HG03354 (cell line): Measurements from ENCODE around the gene CXCL11.
"Not testable (repeated sequence)": the region's sequence is repeated elsewhere in the genome, so short reads cannot be mapped to it uniquely, and the experiment has no call there.

Source experiments
- ATAC-seq: cut with Tn5 transposase; IDR thresholded peaks from one replicate; pipeline ENCODE4 v1.9.1; 2021; ENCODE audit warnings: mild to moderate bottlenecking; ENCODE audit not compliant: unreplicated experiment, poor library complexity, severe bottlenecking

Gene CXCL11

DNA sequence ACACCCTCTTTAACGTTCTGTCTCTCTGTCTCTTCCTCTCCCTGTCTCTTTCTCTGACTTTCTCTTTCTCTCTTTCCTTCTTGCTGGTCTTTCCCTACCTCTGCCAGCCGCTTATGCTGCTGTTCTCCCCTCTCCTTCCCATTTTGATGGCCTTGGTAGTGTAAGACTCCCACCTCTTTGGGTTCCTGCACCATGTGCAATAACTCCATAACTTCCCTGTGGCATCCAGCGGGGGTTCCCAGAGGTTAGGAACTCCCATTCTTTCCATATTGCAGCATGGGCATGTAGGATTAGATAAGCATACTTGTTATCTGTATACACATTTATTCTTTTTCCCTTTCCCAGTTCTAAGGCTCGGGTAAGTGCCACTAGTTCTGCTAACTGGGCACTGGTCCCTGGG is 8.8 kb upstream of the CXCL11 start:
- ATAC-seq = not testable (repeated sequence)

DNA sequence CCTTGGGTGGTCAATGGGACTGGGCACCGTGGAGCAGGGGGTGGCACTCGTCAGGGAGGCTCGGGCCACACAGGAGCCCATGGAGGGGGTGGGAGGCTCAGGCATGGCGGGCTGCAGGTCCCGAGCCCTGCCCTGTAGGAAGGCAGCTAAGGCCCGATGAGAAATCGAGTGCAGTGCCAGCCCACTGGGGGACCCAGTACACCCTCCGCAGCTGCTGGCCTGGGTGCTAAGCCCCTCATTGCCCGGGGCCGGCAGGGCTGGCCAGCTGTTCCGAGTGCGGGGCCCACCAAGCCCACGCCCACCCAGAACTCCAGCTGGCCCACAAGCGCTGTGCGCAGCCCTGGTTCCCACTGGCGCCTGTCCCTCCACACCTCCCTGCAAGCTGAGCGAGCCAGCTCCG is 7.4 kb upstream of the CXCL11 start:
- ATAC-seq = not testable (repeated sequence)

DNA sequence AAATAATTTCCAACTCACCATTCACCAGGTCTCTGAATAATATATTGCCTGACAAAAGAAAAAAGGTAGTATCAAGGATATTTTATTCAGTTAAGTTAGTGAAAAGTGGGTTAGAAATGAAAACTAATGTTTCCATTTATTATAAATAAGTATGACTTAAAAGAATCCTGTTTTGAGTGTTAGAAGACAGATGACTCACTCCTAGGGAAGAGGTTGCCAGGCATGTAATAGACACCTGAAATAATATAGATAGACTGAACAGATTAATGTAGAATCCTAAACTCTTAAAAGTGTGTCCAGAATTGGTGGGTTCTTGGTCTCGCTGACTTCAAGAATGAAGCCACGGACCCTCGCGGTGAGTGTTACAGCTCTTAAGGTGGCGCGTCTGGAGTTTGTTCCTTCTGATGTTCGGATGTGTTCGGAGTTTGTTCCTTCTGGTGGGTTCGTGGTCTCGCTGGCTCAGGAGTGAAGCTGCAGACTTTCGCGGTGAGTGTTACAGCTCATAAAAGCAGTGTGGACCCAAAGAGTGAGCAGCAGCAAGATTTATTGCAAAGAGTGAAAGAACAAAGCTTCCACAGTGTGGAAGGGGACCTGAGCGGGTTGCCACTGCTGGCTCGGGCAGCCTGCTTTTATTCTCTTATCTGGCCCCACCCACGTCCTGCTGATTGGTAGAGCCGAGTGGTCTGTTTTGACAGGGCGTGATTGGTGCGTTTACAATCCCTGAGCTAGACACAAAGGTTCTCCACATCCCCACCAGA is 6.5 kb upstream of the CXCL11 start:
- ATAC-seq = not testable (repeated sequence)

DNA sequence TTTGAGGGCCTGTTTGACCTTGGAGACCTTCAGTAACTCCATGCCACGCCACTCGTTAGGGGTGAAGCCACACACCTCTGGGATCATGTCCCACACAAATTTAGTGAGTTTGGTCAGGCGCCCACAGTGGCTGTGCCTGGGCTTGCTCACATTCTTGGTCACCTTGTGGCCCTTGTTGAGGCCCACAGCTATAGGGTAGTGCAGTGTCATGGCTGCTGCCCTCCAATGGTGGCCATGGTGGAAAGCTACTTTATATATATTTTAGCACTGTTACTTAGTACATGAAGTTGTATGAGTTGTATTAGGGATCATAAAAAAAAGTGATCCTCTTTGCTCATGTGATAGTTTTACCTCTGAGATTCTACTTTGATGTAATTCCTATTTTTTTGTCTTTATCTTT is 985 bp upstream of the CXCL11 start:
- ATAC-seq = no peak

- ATAC-seq = peak; percentile 45
These were observed 729 bp downstream of the CXCL11 start for GRCh38 chr4:76035141-76035540.

DNA sequence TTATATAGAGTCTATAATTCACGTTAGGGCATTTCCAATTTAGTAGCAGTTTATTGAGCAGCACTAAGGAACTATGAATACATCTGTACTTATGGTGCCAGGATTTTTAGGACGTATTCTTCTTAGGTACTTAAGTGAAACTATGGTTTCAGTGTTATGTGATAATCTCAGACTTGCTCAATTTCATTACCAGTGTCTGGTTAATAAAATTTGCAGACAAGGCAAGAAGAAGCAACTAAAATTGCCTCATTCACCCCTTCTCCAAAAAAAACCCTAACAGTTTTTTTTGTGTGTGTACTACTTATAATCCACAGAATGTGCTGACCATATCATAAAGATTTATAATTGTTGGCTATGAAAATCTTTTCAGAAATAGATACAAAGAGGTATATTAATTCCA is 6.6 kb downstream of the CXCL11 start:
- ATAC-seq = no peak

- no peak for ATAC-seq
These were observed 7.5 kb downstream of the CXCL11 start for GRCh38 chr4:76028350-76028765.

- ATAC-seq = no peak
These were observed 11.8 kb downstream of the CXCL11 start for GRCh38 chr4:76024065-76024464.

GRCh38 chr4:76023389-76023788 is 12.5 kb downstream of the CXCL11 start, which contains the start of gene CXCL10:
Gene CXCL10 (minus strand): TSS chr4:76023497. CDS start chr4:76023431, 66 bp downstream.
- no peak for ATAC-seq

DNA sequence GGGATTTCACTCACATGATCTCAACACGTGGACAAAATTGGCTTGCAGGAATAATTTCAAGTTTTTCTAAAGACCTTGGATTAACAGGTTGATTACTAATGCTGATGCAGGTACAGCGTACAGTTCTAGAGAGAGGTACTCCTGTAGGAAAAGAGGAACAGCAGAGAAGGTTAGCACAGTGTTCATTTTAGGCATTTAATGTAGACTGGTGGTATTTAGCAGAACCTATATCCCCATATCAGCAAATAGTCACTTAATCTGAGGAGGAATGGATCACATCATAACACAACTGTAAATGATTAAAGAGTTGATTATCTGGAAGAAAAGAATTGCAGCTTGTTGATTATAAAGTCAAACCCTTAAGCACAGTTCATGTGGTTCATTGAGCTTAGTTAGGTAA is 13.2 kb downstream of the CXCL11 start:
- no peak for ATAC-seq

- ATAC-seq = no peak
These were observed 13.8 kb downstream of the CXCL11 start for GRCh38 chr4:76022031-76022430.

GRCh38 chr4:76017056-76017686 is 18.7 kb downstream of the CXCL11 start:
- no peak for ATAC-seq

DNA sequence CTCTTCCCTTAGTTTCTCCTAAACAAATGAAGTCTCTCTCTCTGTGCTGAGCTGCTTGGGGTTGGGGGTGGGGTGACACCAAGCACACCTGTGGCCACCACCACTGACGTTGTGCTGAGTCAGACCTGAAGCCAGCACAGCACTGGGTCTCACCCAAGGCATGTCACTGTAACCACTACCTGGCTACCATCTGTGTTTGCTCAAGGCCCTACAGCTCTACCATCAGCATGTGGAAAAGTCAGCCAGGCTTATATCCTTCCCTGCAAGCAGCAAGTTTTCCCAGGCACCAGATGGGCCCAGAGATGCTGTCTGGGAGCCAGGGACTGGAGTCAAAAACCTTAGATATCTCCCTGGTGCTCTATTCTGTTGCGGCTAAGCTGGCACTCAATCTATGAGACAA is 19.5 kb downstream of the CXCL11 start:
- ATAC-seq = peak; percentile 77

GRCh38 chr4:76013540-76013939 is 22.3 kb downstream of the CXCL11 start:
- no peak for ATAC-seq

DNA sequence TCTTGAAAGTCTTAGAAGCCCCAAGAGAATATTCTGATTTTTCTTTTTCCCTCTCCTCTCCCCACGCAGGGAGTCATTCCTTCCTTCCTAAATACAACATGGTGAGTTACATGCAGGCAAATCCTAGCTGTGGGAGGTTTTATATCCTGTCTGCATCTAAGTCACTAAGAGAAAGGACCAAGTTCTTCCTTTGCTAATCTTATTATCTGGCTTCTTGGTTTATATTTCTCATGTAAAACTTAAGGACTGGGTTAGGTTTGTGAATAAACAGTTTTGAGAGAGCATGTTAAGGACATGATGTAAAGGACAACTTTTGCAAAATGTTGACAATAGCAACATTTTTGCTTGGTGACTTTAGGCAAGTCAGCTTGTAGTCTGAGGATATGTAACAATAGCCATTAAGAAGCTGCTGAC is 23.5 kb downstream of the CXCL11 start:
- ATAC-seq = no peak

- peak; percentile 61 for ATAC-seq
These were observed 24.0 kb downstream of the CXCL11 start for GRCh38 chr4:76011700-76012387.

DNA sequence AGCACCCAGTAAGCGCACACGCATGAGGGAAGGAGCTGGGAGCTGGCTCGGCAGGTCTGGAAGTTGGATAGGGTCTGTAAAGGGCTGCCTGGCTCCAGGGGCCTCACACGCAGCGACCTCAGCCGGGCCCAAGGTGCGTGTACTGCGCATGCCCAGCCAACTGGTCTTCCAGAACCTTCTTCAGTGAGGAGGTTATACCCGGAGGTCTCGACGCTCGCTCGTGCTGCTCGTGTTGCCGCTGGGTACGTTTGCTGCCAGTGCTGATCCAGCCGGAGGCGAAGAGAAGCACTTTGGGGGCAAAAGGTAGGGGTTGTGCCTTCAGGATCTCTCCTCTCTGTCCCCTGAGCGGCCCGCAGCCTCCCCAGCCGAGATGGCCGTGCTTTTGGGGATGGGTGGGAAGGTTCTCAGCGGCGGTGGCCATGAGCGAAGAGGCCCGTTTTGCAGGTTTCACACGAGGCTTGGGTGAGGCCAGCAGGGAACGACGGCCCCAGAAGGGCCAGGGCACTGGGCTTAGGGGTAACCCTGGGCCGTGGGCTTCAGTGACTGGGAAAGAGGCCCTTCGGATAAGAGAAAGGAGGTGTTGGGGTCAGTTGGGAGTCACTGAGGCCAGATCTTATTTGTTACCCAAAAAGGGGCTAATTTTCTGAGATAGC is 24.7 kb downstream of the CXCL11 start:
- no peak for ATAC-seq

- ATAC-seq = no peak
These were observed 25.3 kb downstream of the CXCL11 start for GRCh38 chr4:76010576-76010975.

GRCh38 chr4:76009311-76009710 is 26.6 kb downstream of the CXCL11 start:
- no peak for ATAC-seq
